Measurements from ENCODE around the gene RBFOX1.

The RBFOX1 gene

DNA sequence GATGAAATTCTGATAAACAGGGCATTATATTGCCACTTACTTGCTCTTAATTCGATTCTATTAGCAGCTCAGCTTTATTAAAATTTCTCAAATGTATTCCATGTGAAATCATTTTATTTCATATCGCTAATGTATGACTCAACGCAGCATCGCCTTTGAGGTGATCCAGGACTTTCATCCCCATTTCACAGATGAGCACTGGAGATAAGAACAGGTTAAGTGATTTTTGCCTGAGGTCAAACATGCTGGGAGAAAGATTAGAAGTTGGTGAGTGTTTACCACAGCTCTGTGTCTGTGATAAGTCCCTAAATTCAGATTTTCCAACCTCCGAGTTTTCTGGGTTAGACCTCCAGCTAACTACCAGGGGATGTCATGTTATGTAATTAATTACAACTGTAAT is 43.6 kb downstream of the RBFOX1 start:
- FAIRE-seq = no peak

DNA sequence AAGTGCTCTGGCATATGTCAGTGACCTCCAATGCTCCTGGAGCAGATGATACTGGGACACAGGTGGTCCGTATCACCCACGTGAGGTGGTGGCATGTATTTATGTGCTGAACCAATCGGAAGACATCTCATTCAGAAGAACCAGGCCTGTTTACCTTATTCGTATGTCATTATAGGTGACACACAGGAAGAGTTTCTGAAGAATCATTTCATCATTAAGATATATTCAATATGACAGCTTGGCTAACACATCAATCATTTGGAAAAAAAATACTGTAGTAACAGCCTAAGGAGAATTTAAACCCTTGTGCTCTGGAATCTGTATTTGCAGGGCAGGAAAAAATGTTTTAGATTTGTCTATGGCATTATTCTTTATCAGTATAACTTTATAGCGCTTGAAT is 44.6 kb downstream of the RBFOX1 start:
- no peak for FAIRE-seq

DNA sequence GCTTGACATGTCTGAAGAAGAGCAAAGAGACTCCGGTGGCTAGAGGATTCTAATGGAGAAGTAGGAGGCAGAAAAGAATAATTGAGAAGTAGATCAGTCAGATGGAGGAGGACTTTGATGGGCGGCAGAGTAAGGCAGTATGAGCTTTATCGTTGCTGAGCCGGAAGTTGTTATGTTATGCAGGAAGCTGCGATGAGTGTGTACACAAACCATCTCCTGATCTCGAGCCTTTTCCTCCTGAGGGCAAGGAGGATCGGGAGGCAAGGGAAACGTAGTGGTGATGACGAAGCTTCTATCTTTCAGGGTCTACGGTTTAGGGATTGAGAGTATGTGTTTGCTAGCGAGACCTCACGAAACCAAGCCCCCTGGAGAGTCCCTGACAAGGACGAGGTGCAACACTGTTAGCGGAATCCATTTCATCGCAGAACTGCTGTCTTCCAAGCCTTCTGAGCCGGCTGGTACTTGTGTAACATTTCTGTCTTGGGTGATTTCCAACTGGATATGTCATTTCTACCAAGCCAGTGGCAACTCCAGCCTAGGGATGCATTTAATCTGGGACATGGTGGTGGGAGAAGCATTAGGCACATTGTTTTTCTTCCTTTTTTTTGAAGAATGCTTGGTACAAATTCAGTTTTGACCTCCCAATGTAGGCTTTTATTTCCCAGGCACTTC is 45.5 kb downstream of the RBFOX1 start:
- FAIRE-seq = no peak

DNA sequence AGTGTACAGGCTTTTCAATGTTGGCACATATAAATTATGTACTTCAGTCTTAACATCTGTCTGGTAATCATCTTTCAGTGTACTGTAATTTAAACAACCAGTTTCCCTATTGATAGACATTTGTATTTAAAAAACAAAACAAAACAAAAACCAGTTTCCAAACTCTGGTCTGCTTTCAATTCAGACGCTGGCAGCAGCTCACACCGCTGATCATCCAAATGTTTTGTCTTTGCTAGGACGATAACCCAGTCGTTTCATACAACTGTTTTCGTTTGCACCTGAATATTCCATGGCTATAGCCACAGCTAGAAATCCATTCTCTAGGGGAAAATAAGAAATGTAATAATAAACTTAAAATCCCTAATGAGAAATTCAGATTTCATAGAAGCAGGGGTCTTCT is 47.8 kb downstream of the RBFOX1 start:
- no peak for FAIRE-seq

DNA sequence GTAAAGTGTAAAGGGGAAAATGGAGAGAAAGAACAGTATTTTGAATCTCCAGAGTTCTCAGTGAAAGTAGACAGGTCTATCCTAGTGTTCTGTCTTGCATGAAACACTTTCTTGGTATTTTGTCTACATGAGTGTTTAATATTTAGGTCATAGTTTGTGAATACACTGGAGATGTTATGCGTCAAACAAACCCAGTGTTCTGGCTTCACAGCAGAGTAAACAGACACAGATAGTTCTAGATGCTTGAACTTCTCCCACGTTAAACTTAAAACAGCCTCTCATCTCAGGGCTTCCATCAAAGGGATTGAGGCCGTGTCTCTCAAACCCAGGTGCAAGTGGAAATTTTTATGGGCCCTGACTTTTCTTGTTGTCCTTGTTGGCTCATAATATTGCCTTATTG is 48.3 kb downstream of the RBFOX1 start:
- FAIRE-seq = no peak

DNA sequence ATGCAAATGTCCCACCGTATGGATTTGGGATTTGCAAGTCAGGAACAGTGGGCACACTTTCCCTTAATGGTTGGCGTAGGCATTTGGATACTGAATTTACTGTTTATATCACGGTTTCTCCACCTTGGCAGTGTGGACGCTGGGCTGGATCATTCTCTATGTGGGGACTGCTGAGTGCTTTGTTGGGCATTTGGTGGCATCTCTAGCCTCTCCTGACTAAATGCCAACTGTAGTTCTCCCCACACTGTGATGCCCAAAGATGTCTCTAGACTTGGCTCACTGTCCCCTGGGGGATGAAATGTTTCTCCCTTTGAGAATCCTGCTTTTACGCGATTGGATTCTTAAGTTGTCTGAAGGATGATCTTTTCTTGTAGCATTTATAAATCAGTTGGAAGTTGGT is 49.0 kb downstream of the RBFOX1 start:
- FAIRE-seq = no peak

DNA sequence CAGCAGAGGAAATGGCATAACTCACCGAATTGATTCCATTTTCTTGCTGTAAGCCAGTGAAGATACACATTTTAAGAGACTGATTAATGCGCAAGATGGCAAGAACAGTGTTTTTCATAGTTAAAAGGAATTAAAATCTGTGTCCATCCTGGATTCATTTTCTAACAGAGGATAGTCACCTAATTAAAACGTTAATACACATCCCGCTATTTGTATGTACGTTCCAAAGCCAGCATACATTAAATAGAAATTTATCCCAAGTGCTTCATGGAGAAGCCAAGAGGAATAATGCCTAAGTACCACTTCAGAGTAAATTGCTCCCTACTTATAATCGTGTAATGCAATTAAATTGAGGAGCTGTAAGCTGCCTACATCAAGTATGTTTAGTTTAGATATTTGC is 49.9 kb downstream of the RBFOX1 start:
- FAIRE-seq = no peak

DNA sequence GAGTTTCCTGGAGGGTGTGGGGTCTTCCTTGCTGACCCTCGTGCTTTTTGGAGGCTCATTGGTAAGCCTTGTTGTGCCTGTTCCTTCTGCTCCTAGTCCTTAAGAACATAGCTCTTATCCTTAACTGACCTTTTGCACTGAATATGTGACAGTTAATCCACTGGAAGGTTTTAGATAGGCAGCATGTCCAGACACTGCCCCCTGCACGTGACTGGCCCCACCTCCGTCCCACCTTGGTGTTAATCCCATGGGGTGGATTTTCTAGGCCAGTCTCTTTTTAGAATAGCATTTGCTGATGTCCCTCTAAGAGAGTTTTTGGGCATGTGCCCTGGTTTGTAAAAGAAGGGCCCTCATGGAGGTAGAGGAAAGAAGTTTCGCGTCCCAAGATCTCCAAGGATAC is 58.3 kb downstream of the RBFOX1 start:
- no peak for FAIRE-seq

DNA sequence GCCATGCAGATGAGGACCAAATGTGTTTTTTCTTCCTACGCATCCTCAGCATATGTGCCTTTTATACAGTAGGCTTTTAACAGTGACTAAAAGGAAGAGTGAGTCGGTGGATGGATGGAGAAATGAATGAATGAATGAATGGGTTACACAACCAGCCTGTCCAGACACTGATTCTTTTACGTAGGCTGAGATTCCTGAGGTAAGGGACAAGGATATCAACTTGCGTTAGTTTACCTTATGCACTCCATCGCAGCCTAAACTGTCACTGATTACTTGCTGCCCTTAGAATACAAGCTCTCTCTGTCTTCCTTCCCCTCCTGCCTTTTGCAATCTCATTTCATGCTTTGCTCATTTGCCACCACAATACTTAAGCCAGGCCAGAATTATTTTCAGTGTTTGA is 59.0 kb downstream of the RBFOX1 start:
- no peak for FAIRE-seq

DNA sequence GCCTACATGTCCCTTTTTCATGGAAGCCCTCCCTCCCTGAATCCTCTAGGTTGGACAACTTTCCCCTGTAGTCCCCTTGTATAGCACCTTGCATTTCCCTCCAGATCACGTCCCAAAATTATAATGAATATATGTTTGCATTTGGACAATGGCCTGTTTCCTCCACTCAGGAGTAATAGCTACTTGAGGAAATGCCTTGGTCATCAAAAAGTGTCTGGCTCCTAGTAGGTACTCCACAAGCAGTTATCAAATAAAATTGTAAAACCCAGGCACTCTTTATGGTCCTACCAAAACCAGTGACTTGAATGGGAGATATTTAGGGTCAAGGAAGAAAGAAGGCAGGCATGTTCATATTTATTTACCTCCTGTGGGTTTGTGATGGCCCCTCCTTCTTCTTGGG is 59.6 kb downstream of the RBFOX1 start:
- FAIRE-seq = no peak

DNA sequence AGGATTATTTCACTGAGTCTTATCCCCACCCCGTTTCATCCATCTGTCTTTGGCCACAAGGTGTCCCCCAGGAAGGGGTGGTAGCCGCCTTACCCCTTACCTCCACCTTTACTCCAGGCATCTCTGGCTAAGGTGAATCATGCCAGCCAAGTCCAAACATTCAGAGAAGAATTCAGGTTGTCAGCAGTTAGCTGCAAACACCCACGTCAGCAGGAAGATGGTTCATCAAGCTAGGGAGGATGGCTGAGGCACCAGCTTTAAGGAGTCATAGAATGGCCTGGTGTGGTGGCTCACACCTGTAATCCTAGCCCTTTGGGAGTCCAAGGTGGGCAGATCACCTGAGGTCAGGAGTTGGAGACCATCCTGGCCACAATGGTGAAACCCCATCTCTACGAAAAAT is 61.0 kb downstream of the RBFOX1 start:
- FAIRE-seq = no peak

DNA sequence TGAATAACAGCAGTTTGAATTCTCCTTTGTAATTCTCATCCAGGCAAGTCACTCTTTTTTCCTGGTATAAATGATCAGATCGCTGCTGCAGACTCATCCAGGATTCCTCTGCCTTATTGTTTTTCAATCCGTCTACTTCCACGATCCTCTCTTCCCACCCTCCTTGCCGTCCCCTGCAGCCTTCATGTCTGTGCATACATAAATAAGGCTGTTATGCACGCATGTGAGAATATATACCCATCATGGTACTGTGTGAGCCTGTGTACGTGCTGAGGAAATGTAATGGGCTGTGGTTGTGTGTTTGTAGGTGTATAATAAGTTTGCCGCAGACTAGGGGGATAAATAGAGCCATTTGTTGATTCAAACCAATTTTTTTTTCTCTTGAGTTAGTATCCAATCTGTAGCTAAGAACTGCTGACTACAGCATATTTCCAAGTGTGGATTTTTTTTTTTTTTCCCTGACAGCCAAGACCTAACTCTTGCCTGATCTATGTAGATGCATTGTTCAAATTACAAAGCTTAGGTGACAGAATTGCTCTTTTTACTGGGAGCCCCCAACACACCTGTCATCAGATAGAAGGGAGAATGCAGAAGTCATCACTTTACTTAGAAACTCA is 62.2 kb downstream of the RBFOX1 start:
- no peak for FAIRE-seq

DNA sequence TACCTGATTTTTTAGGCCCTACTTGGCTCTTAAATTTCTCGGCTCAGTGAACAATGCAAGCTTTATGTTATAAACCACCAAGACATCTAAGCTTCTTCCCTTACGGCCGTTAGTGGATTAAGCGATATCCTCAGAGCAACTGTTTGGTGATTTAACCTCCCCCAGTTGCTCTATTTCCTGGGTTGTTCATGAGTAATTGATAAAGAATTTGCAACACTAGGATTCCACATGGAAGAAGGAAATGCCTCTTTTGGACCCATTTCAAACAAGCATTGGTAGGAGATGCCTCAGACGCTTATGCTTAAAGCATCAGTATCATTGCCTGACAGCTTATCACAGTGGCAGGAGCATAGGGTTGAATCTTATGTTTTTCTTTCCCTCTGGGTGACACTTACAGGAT is 65.3 kb downstream of the RBFOX1 start:
- no peak for FAIRE-seq

DNA sequence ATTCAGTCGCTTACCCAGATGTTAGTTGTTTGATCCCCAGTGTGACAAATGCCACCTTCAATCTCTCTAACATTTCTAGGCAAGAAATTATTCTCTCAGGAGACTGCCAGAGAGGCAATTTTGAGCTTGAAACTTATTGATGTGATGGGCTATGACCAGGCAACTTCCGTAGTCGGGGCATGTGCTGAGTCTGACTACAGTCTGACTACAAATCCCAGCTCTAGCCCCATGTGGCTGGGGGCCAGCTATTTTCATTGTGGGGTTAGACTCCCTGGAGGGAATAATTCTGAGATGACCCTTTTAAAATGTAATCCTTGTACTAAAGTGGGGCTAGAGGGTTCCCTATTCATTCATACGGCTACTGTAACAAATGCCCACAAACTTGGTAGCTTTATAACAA is 65.9 kb downstream of the RBFOX1 start:
- FAIRE-seq = no peak

DNA sequence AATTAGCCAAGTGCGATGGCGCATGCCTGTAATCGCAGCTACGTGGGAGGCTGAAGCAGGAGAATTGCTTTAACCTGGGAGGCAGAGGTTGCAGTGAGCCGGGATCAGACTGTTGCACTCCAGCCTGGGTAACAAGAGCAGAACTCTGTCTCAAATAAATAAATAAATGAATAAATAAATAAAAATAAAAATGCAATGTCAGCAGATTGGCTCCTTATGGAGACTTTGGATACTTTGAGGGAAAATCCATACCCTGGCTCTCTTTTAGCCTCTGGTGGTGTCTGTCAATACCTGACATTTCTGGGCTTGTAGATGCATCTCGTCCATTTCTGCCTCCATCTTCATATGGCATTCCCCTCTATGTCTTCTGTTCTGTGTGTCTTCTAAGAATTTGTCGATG is 66.7 kb downstream of the RBFOX1 start:
- no peak for FAIRE-seq

DNA sequence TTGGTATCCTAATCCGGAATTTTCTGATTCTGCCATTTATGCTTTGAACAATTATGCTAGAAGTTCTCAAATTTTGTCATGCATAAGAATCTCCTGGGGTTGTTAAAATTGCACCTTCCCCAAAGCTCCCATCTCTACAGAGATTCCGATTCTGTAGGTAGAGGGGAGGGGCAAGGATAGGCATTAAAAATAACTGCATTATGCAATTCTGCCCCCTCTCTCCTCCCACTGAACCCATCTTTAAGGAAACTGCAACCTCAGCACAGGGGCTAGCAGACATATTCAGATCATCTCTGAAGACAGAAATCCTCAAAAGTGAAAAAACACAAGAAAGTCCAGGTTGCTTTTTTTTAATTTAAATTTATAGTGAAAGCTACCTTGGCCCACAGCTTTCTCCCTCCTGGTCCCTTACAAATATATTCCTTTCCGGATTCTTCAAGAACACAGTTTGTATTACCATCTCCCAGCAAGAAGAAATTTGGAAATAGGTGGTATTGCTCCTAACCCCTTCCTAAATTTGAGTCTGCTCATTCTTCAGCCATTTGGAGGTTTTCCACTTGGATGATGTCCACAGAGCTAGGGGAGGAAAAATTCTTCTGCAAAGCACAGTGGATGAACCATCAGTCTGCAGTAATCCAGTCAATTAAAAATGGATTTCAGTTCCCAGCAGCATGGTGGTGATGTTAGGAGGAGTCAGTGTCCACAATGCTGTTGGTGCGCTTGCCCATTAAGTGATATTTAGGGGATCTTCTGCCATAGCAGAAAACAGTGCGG is 67.7 kb downstream of the RBFOX1 start:
- no peak for FAIRE-seq

DNA sequence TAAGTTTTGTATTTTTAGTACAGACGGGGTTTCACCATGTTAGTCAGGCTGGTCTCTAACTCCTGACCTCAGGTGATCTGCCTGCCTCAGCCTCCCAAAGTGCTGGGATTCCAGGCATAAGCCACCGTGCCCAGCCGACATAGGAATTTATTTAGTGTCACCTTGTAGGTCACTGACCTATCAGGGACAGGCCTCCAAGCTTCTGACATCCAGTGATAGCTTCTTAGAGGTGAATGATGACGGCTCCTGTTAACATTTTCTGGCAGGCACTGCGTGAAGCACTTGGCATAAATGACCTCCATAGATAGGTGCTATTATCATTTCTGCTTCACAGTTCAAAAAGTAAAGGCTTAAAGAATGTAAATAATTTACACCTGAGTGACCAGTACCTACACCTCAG is 71.6 kb downstream of the RBFOX1 start:
- no peak for FAIRE-seq

DNA sequence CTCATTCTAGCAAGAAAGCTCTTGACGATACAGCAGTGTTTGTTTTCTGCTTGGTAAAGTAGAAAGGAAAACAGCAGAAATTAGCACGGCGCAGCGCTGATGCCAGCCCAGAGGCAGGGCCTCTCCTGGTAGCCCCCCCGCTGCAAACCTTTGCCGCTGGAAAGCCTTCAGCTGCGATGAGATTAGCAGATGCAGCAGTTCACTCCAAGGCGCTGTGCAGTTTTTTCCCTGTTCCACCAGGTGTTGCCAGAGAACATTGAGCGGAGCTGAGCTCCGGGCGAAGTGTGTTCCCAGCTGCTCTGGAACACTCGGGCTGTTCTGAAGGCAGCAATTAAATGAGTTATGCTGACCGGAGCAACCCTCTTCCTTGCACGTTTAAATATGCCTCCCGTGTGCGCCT is 72.5 kb downstream of the RBFOX1 start:
- FAIRE-seq = peak; percentile 51

DNA sequence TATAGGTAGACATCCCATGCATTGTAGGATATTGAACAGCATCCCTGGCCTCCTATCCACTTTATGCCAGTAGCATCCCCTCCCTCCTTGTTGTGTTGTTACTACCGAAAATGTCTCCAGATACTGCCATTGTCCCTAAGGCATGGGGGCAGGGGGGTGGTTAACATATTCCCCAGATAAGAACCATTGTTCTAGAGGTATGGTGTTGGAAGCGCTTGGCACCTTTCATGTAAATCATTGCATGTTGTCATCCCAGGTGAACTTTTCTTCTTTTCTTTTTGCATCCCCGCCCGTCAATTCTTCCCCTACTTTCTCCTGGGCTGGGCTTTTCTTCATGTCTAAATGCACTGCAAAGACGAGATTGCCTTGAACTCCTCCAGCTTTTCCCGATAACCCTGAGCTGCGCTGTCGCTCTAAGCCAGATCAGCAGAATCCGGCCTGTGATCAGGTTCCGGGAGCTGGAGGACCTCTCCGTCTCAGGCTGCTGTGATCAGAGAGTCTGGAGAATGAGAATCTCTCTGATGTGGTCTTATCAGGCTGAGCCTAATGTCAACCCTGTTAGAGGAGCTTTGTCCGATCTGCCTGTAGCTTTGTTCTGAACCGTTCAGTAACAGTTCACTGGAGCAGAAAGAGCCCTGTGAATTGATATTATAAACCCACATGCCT is 76.2 kb downstream of the RBFOX1 start:
- FAIRE-seq = no peak

DNA sequence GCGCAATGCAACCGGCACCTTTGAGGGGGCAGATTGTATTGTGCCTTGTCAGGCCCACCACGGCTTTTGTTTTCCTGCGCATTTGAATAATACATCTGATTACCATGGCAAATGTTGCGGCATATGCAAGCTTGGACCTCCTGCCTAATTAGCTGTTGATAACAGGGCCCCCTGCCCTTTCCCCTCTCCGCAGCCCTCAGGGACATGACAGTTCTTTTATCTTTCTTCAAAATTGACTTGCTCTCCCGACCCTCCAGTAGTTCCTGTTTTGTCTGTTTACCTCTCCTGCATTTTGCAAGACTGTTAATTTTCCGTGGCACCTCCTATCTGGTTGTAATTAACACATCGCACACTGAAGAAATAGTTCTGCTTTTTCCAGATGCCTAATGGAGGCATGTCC is 86.8 kb downstream of the RBFOX1 start:
- FAIRE-seq = no peak

DNA sequence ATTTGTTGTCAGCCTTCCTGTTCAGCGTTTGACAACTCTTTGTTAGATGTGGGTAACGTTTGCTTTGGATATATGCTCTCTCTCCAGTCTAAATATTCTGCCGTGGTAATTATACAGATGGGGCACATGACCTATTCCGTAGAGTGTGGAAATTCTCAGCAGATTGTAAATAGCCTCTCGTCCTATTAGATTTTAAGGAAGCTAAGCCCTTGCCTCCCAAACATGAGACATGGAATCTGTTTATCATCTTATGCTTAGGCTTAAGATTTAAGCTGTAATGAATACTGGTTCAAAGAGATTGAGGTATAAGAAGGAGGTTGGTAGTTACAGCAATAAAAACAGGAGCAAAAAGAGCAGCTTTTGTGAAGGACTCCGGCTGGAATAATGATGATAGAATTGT is 87.4 kb downstream of the RBFOX1 start:
- FAIRE-seq = no peak

DNA sequence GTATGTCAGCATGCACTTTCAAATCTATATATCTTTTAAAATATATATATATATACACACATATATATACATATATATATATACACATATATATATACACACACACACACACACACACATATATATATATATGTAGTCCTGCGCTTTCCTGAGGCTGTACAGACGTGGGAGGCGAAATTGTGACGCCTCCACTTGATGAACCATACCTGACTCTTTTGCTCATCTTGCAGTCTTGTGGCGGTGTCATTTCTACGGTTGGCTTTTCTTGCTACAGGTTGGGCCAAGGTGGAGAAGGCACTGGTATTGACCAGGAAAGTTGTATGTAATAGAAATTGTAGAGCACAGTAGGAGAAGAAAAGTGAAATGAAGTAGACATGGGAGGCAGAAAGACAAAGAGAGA is 88.2 kb downstream of the RBFOX1 start:
- FAIRE-seq = no peak

DNA sequence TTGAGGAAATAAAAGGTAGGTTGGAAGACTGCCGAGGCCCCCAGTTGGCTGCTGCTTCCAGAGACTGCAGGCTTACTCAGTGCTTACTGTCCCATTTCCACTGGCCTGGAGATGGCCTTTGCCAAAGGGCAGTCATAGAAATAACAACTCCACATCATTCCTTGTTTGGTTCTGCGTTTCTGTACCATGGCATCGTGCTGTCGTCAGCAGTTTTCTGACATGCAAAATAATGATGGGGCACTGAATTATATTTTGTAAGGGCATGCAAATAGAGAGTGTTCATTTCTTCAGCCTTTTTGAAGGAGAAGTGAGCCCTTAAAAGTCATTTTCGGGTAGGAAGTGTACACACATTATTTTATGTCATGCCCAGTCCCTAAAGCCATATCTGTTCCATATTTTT is 88.9 kb downstream of the RBFOX1 start:
- FAIRE-seq = no peak

Measured in islet of Langerhans (tissue), 1 donor.